Measurements from ENCODE around the gene PERM1. TPM values are rescaled to one million over a fixed set of nuclear protein-coding genes. Genes with fewer than 3 reads are reported as not detected.

Gene PERM1
- polyA plus RNA-seq, 1 donor (not counting 4 experiments of a cell fraction or from before 2014, with no cell fraction given) = not detected

DNA sequence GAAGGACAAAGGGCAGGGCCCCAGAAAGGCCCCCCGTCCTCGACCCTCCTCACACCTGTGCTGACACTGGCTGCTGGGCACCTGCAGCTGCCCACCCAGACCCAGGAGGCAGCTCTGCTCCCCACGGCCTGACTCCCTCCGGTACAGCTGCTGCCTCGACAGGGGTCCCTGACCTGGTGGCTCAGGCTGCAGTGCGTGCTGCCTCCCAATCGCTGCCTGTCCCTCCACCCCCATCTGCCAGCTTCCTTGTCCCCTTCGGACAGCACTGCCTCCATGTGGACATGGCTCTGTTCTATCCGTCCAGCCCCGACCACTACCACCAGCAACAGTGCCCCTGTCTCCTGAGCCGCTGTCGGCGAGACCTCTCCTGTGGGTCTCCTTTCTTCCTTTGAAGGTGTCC, 27.0 kb downstream of the PERM1 start:
- H3K79me2 ChIP-seq (ENCODE audit: control insufficient read depth, insufficient read depth, low read length) = peaks cover 32% of the 10 kb centered on the region
- peaks cover 10% of the 10 kb centered on the region for H3K4me1 ChIP-seq (ENCODE audit: control insufficient read depth, extremely low read depth, insufficient read depth, low read length)
- H3K27me3 ChIP-seq (ENCODE audit: control insufficient read depth, extremely low read depth, insufficient read depth, low read length) = peaks cover 5% of the 10 kb centered on the region
- no peak overlapping the region for H2AFZ ChIP-seq (ENCODE audit: control insufficient read depth, low read length)
- H3K9ac ChIP-seq (ENCODE audit: control insufficient read depth, extremely low read depth, insufficient read depth, low read length) = no peak overlapping the region
- DNase-seq (ENCODE audit: low read depth, low spot score) (no peak), FAIRE-seq (no peak)
- H3K9me3 ChIP-seq (ENCODE audit: control insufficient read depth, low read depth, low read length) = no peaks in the 10 kb centered on the region
- peaks cover 12% of the 10 kb centered on the region for H4K20me1 ChIP-seq (ENCODE audit: control insufficient read depth, extremely low read depth, insufficient read depth, low read length)
- TF ChIP-seq, protein P1, sequence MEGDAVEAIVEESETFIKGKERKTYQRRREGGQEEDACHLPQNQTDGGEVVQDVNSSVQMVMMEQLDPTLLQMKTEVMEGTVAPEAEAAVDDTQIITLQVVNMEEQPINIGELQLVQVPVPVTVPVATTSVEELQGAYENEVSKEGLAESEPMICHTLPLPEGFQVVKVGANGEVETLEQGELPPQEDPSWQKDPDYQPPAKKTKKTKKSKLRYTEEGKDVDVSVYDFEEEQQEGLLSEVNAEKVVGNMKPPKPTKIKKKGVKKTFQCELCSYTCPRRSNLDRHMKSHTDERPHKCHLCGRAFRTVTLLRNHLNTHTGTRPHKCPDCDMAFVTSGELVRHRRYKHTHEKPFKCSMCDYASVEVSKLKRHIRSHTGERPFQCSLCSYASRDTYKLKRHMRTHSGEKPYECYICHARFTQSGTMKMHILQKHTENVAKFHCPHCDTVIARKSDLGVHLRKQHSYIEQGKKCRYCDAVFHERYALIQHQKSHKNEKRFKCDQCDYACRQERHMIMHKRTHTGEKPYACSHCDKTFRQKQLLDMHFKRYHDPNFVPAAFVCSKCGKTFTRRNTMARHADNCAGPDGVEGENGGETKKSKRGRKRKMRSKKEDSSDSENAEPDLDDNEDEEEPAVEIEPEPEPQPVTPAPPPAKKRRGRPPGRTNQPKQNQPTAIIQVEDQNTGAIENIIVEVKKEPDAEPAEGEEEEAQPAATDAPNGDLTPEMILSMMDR (optimal IDR thresholded peaks at IDR 0.05 in 1 of 3, IDR thresholded peaks at IDR 0.05 in 1 of 3, conservative IDR thresholded peaks at IDR 0.05 in 1 of 3; ENCODE audit: extremely low read depth in 1 of 3, insufficient read depth in 2 of 3, low read length in 3 of 3) = no peak
- TF ChIP-seq EZH2 (IDR thresholded peaks at IDR 0.05; ENCODE audit: low read length) = no peak
- no peak overlapping the region for H3K27ac ChIP-seq (ENCODE audit: control insufficient read depth, insufficient read depth, low read length)
- H3K9me1 ChIP-seq (ENCODE audit: control insufficient read depth, extremely low read depth, insufficient read depth, low read length) = no peaks in the 10 kb centered on the region
- no peak overlapping the region for H3K4me2 ChIP-seq (ENCODE audit: control insufficient read depth, extremely low read depth, insufficient read depth, low read depth, low read length)
- H3K4me3 ChIP-seq (ENCODE audit: control insufficient read depth in 2 of 3, extremely low read depth in 1 of 3, insufficient read depth in 2 of 3, low read depth in 1 of 3, low read length in 3 of 3) = no peak overlapping the region
- dilution Hi-C loops (cut with MboI; ENCODE audit: extremely low pct_ligation_motif_present, low sequenced_read_pairs) = no loop called here
- peaks cover 51 to 64% of the 10 kb centered on the region in 2 experiments for H3K36me3 ChIP-seq (ENCODE audit: control insufficient read depth in 2 of 2, extremely low read depth in 1 of 2, insufficient read depth in 2 of 2, low read length in 2 of 2)

DNA sequence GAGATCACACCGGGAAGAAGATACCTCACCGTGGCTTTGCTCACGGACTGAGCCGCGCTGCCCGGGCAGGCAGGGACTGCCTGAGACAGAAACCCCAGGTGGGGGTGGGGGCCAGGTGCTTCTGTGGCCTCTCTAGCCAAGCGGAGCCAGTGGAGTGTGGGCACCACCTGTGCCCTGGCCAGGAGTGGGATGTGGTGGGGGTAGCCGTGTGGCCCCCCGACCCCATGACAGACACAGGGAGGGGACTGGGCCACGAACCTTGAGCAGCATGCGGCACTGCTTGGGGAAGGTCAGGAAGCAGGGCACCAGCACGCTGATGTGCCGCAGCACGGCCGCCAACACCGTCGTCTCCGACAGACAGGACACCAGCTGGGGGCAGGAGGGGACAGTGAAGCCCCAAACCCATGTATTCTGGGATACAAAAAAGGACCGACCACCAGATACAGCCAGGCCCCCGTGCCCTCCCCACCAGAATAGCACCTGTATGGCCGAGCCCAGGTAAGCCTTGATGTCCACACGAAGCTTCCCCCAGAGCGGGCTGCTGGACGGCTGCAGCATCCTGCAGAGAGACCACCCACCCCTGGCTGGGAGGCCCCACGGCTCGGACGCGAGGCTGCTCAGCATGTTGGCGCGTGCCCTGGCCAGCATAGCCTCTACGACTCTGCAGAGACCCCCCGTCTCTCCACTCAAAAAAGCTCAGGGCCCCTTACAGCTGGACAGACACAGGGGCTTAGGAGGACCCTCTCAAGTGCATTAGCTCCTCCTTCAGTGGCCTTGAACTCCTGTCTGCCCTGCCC, 28.2 kb downstream of the PERM1 start:
- no peaks in the 10 kb centered on the region for H3K9me3 ChIP-seq (ENCODE audit: control insufficient read depth, low read depth, low read length)
- H3K79me2 ChIP-seq (ENCODE audit: control insufficient read depth, insufficient read depth, low read length) = peaks cover 28% of the 10 kb centered on the region
- no peak overlapping the region for H3K27ac ChIP-seq (ENCODE audit: control insufficient read depth, insufficient read depth, low read length)
- DNase-seq (ENCODE audit: low read depth, low spot score) = no peak
- H2AFZ ChIP-seq (ENCODE audit: control insufficient read depth, low read length) = no peak overlapping the region
- no peaks in the 10 kb centered on the region for H3K27me3 ChIP-seq (ENCODE audit: control insufficient read depth, extremely low read depth, insufficient read depth, low read length)
- H3K9ac ChIP-seq (ENCODE audit: control insufficient read depth, extremely low read depth, insufficient read depth, low read length) = no peak overlapping the region
- no peaks in the 10 kb centered on the region for H3K9me1 ChIP-seq (ENCODE audit: control insufficient read depth, extremely low read depth, insufficient read depth, low read length)
- dilution Hi-C loops (cut with MboI; ENCODE audit: extremely low pct_ligation_motif_present, low sequenced_read_pairs) = no loop called here
- no peak overlapping the region for H3K4me3 ChIP-seq (ENCODE audit: control insufficient read depth in 2 of 3, extremely low read depth in 1 of 3, insufficient read depth in 2 of 3, low read depth in 1 of 3, low read length in 3 of 3)
- H3K36me3 ChIP-seq (ENCODE audit: control insufficient read depth in 2 of 2, extremely low read depth in 1 of 2, insufficient read depth in 2 of 2, low read length in 2 of 2) = peaks cover 61 to 72% of the 10 kb centered on the region in 2 experiments
- TF ChIP-seq, protein P1 (optimal IDR thresholded peaks at IDR 0.05 in 1 of 3, IDR thresholded peaks at IDR 0.05 in 1 of 3, conservative IDR thresholded peaks at IDR 0.05 in 1 of 3; ENCODE audit: extremely low read depth in 1 of 3, insufficient read depth in 2 of 3, low read length in 3 of 3) = no peak
- TF ChIP-seq EZH2 (IDR thresholded peaks at IDR 0.05; ENCODE audit: low read length) = no peak
- H4K20me1 ChIP-seq (ENCODE audit: control insufficient read depth, extremely low read depth, insufficient read depth, low read length) = peaks cover 12% of the 10 kb centered on the region
- no peak overlapping the region for H3K4me2 ChIP-seq (ENCODE audit: control insufficient read depth, extremely low read depth, insufficient read depth, low read depth, low read length)
- peaks cover 10% of the 10 kb centered on the region for H3K4me1 ChIP-seq (ENCODE audit: control insufficient read depth, extremely low read depth, insufficient read depth, low read length)
- FAIRE-seq = no peak

Data from keratinocyte (primary cell).